Measurements from ENCODE around the gene DUS2. TPM values are rescaled to one million over a fixed set of nuclear protein-coding genes. Genes with fewer than 3 reads are reported as not detected.

The DUS2 gene
- total and polyA plus RNA-seq, 2 of the 8 experiments (the other 6 are each of a cell fraction or from before 2014, with no cell fraction given) = 17.2 to 27.0 TPM

DNA sequence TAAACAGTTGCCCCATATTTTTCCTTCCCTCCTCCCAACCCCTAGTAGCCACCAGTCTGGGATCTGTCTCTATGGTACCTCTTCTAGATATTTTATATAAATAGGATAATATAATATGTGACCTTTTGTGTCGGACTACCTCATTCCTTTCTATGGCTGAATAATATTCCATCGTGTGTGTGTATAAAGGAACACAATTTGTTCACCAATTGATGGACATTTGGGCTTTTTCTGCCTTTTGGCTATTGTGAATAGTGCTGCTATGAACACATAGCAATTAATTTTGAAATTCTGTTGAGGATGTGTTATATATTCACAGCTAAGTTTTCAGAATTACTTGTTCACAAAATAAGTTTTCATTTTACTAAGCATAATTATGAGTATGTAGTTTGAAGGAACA, 64.6 kb downstream of the DUS2 start (continued):
- TF ChIP-seq, protein P1, sequence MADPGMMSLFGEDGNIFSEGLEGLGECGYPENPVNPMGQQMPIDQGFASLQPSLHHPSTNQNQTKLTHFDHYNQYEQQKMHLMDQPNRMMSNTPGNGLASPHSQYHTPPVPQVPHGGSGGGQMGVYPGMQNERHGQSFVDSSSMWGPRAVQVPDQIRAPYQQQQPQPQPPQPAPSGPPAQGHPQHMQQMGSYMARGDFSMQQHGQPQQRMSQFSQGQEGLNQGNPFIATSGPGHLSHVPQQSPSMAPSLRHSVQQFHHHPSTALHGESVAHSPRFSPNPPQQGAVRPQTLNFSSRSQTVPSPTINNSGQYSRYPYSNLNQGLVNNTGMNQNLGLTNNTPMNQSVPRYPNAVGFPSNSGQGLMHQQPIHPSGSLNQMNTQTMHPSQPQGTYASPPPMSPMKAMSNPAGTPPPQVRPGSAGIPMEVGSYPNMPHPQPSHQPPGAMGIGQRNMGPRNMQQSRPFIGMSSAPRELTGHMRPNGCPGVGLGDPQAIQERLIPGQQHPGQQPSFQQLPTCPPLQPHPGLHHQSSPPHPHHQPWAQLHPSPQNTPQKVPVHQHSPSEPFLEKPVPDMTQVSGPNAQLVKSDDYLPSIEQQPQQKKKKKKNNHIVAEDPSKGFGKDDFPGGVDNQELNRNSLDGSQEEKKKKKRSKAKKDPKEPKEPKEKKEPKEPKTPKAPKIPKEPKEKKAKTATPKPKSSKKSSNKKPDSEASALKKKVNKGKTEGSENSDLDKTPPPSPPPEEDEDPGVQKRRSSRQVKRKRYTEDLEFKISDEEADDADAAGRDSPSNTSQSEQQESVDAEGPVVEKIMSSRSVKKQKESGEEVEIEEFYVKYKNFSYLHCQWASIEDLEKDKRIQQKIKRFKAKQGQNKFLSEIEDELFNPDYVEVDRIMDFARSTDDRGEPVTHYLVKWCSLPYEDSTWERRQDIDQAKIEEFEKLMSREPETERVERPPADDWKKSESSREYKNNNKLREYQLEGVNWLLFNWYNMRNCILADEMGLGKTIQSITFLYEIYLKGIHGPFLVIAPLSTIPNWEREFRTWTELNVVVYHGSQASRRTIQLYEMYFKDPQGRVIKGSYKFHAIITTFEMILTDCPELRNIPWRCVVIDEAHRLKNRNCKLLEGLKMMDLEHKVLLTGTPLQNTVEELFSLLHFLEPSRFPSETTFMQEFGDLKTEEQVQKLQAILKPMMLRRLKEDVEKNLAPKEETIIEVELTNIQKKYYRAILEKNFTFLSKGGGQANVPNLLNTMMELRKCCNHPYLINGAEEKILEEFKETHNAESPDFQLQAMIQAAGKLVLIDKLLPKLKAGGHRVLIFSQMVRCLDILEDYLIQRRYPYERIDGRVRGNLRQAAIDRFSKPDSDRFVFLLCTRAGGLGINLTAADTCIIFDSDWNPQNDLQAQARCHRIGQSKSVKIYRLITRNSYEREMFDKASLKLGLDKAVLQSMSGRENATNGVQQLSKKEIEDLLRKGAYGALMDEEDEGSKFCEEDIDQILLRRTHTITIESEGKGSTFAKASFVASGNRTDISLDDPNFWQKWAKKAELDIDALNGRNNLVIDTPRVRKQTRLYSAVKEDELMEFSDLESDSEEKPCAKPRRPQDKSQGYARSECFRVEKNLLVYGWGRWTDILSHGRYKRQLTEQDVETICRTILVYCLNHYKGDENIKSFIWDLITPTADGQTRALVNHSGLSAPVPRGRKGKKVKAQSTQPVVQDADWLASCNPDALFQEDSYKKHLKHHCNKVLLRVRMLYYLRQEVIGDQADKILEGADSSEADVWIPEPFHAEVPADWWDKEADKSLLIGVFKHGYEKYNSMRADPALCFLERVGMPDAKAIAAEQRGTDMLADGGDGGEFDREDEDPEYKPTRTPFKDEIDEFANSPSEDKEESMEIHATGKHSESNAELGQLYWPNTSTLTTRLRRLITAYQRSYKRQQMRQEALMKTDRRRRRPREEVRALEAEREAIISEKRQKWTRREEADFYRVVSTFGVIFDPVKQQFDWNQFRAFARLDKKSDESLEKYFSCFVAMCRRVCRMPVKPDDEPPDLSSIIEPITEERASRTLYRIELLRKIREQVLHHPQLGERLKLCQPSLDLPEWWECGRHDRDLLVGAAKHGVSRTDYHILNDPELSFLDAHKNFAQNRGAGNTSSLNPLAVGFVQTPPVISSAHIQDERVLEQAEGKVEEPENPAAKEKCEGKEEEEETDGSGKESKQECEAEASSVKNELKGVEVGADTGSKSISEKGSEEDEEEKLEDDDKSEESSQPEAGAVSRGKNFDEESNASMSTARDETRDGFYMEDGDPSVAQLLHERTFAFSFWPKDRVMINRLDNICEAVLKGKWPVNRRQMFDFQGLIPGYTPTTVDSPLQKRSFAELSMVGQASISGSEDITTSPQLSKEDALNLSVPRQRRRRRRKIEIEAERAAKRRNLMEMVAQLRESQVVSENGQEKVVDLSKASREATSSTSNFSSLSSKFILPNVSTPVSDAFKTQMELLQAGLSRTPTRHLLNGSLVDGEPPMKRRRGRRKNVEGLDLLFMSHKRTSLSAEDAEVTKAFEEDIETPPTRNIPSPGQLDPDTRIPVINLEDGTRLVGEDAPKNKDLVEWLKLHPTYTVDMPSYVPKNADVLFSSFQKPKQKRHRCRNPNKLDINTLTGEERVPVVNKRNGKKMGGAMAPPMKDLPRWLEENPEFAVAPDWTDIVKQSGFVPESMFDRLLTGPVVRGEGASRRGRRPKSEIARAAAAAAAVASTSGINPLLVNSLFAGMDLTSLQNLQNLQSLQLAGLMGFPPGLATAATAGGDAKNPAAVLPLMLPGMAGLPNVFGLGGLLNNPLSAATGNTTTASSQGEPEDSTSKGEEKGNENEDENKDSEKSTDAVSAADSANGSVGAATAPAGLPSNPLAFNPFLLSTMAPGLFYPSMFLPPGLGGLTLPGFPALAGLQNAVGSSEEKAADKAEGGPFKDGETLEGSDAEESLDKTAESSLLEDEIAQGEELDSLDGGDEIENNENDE (IDR thresholded peaks at IDR 0.05; ENCODE audit: insufficient replicate concordance, low read length) = no peak
- TF ChIP-seq TAF7 (optimal IDR thresholded peaks at IDR 0.05; ENCODE audit: borderline replicate concordance, low read depth, low read length) (no peak), CTBP2 (IDR thresholded peaks at IDR 0.05; ENCODE audit: borderline replicate concordance, insufficient read depth, insufficient read length, low read length) (no peak), CBX5 (IDR thresholded peaks at IDR 0.05; ENCODE audit: low read depth, low read length) (no peak), TCF12 (IDR thresholded peaks at IDR 0.05; ENCODE audit: low read depth, low read length) (no peak), NRF1 (IDR thresholded peaks at IDR 0.05; ENCODE audit: low read depth, low read length) (no peak), CHD2 (IDR thresholded peaks at IDR 0.05; ENCODE audit: low read length) (no peak), POLR2A (IDR thresholded peaks at IDR 0.05; ENCODE audit: control extremely low read depth in 1 of 2, low read depth in 2 of 2, low read length in 2 of 2) (no peak), SP1 (IDR thresholded peaks at IDR 0.05; ENCODE audit: low read depth, low read length) (no peak), ASH2L (IDR thresholded peaks at IDR 0.05; ENCODE audit: low read length) (no peak), GTF2F1 (IDR thresholded peaks at IDR 0.05; ENCODE audit: borderline replicate concordance, low read depth, low read length) (no peak), SP4 (IDR thresholded peaks at IDR 0.05; ENCODE audit: low read length) (no peak)

Measured in H1 (cell line).